GM23248 (cell line): ENCODE results near the gene CCDC187.

Experiments
- EZH2 ChIP-seq: fragments of 200-600 bp; sonication (generic); IDR thresholded peaks from 2 replicates; pipeline ENCODE4 v1.6.1; 2018; ENCODE audit warnings: antibody characterized with exemption, mild to moderate bottlenecking; ENCODE audit not compliant: insufficient read depth, poor library complexity, severe bottlenecking
- EZH2phosphoT487 ChIP-seq: fragments of 200-600 bp; sonication (generic); IDR thresholded peaks from 2 replicates; pipeline ENCODE4 v1.6.1; 2018; ENCODE audit warnings: antibody characterized with exemption, moderate library complexity, mild to moderate bottlenecking, low read depth; ENCODE audit not compliant: insufficient read depth

DNA sequence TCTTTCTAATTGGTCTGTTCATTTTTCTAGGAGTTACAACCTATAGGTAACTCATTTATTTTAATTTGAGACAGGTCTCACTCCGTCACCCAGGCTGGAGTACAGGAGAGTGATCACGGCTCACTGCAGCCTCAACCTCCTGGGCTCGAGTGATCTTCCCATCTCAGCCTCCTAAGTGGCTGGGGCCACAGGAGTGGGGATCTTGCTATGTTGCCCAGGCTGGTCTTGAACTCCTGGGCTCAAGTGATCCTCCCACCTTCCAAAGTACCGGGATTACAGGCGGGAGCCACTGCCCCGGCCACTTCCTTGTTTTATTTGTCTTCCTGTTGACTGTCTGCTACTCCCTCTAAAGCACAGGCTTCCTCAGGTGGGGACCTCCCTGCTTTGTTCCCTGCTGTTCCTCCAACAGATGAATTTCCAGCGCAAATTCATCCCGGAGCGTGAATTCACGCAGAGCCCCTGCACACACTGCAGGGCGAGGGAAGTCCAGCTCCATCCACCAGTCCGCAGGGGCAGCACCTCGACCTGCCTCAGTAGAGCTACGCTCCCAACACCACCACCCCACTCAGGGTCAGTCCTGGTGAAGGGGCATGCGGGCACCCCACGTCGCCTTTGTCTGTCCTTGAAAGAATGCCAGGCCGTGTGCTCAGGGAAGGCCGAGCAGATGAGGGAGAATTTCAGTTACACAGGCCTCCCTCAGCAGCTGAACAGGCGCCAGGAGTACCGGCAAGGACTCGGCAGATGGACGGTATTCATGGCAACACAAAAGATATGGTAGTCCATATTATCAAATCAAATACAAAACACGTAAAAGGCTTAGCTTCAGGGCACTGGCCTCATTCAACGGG is 64.5 kb downstream of the CCDC187 start:
- TF ChIP-seq EZH2 (no peak), EZH2phosphoT487 (no peak)
